CD14-positive monocyte (primary cell): ENCODE results near the gene RPS6KA3. TPM values are rescaled to one million over a fixed set of nuclear protein-coding genes. Genes with fewer than 3 reads are reported as not detected.

Experiments used
- DNase-seq, 3 donors: peaks; one replicate each; pipeline ENCODE4 v3.0.0-alpha.2; 2011 to 2022
- H2AFZ ChIP-seq: 2 replicates; pipeline ENCODE4 v1.6.0; 2012; ENCODE audit warnings: mild to moderate bottlenecking, low read depth, low read length, inconsistent platforms; ENCODE audit not compliant: insufficient read depth, poor library complexity, severe bottlenecking
- H3K27ac ChIP-seq, 2 donors: 1 replicate in 1 of 2; 2 replicates in 1 of 2; pipeline ENCODE4 v1.5.1; 2012 to 2013; ENCODE audit warnings: low read length in 2 of 2, control low read depth in 1 of 2, inconsistent platforms in 1 of 2, low read depth in 1 of 2, mild to moderate bottlenecking in 1 of 2
- H3K27me3 ChIP-seq, 2 donors: one replicate each; pipeline versions ENCODE4 v1.6.0 to v1.6.1; 2011 to 2013; ENCODE audit warnings: low read length in 2 of 2; ENCODE audit not compliant: control insufficient read depth in 2 of 2, insufficient read depth in 2 of 2
- H3K36me3 ChIP-seq, 2 donors: replicated peaks in 1 of 2; 1 replicate in 1 of 2; 2 replicates in 1 of 2; pipeline versions ENCODE4 v1.5.1 to v1.6.1; 2012 to 2013; ENCODE audit warnings: low read length in 2 of 2, control low read depth in 1 of 2, inconsistent platforms in 1 of 2, mild to moderate bottlenecking in 1 of 2; ENCODE audit not compliant: insufficient read depth in 2 of 2, control insufficient read depth in 1 of 2
- H3K4me1 ChIP-seq, 2 donors: 1 replicate in 1 of 2; 2 replicates in 1 of 2; pipeline versions ENCODE4 v1.5.1 to v1.6.1; 2012 to 2013; ENCODE audit warnings: low read length in 2 of 2, control low read depth in 1 of 2, inconsistent platforms in 1 of 2, mild to moderate bottlenecking in 1 of 2, moderate library complexity in 1 of 2; ENCODE audit not compliant: insufficient read depth in 2 of 2, control insufficient read depth in 1 of 2
- H3K4me2 ChIP-seq: replicated peaks from 2 replicates; pipeline ENCODE3; 2012; ENCODE audit warnings: low read length, moderate library complexity, mild to moderate bottlenecking; ENCODE audit not compliant: poor library complexity, severe bottlenecking; ENCODE audit errors: extremely low read depth
- H3K4me3 ChIP-seq, 3 experiments: fragments of 200-600 bp in 1 of 3; sonication (generic) in 1 of 3; replicated peaks in 1 of 3; 1 replicate in 2 of 3; 2 replicates in 1 of 3; pipeline ENCODE4 v1.5.1; 2011 to 2013; ENCODE audit warnings: low read length in 3 of 3, mild to moderate bottlenecking in 3 of 3, control low read depth in 2 of 3, low read depth in 2 of 3, inconsistent platforms in 1 of 3, moderate library complexity in 1 of 3
- H3K79me2 ChIP-seq: 2 replicates; pipeline ENCODE4 v1.6.0; 2012; ENCODE audit warnings: mild to moderate bottlenecking, control low read depth, inconsistent platforms, low read length, moderate library complexity; ENCODE audit not compliant: insufficient read depth
- H3K9ac ChIP-seq: 2 replicates; pipeline ENCODE4 v1.6.0; 2017; ENCODE audit warnings: low read length, mild to moderate bottlenecking; ENCODE audit not compliant: insufficient read depth, poor library complexity, severe bottlenecking
- H3K9me3 ChIP-seq, 2 donors: replicated peaks in 1 of 2; 1 replicate in 1 of 2; 2 replicates in 1 of 2; pipeline versions ENCODE4 v1.5.1 to v1.6.1; 2012 to 2013; ENCODE audit warnings: low read length in 2 of 2, control low read depth in 1 of 2; ENCODE audit not compliant: control insufficient read depth in 1 of 2, insufficient read depth in 1 of 2
- H4K20me1 ChIP-seq: 2 replicates; pipeline ENCODE4 v1.6.0; 2012; ENCODE audit warnings: mild to moderate bottlenecking, low read length, control low read depth, moderate library complexity; ENCODE audit not compliant: insufficient read depth
- H3K27ac Mint-ChIP-seq, 7 donors: one replicate each; pipeline ENCODE4 v1.8.0; 2020; ENCODE audit warnings: mild to moderate bottlenecking in 7 of 7, mixed read lengths in 7 of 7, moderate library complexity in 6 of 7, inconsistent platforms in 2 of 7
- H3K27me3 Mint-ChIP-seq, 3 donors: one replicate each; pipeline ENCODE4 v1.8.0; 2021 to 2022; ENCODE audit warnings: low read depth in 3 of 3, mild to moderate bottlenecking in 3 of 3, mixed read lengths in 3 of 3, moderate library complexity in 3 of 3, inconsistent platforms in 1 of 3
- H3K36me3 Mint-ChIP-seq, 2 donors: one replicate each; pipeline ENCODE4 v1.8.0; 2020; ENCODE audit warnings: mixed read lengths in 2 of 2, inconsistent platforms in 1 of 2, mild to moderate bottlenecking in 1 of 2
- H3K4me1 Mint-ChIP-seq: one replicate; pipeline ENCODE4 v1.8.0; 2020; ENCODE audit warnings: mild to moderate bottlenecking, mixed read lengths
- H3K4me3 Mint-ChIP-seq, 2 donors: one replicate each; pipeline ENCODE4 v1.8.0; 2020; ENCODE audit warnings: mild to moderate bottlenecking in 2 of 2, mixed read lengths in 2 of 2, moderate library complexity in 1 of 2
- H3K9me3 Mint-ChIP-seq, 7 donors: one replicate each; pipeline ENCODE4 v1.8.0; 2020 to 2022; ENCODE audit warnings: mixed read lengths in 7 of 7, mild to moderate bottlenecking in 6 of 7, moderate library complexity in 6 of 7, inconsistent platforms in 2 of 7
- CTCF ChIP-seq: fragments of 200-600 bp; IDR thresholded peaks from one replicate; pipeline ENCODE4 v1.8.0; 2022; ENCODE audit warnings: antibody characterized with exemption, mild to moderate bottlenecking
- WGBS: methylation state at CpG from one replicate; pipeline ENCODE4 v1.1.5; 2013; ENCODE audit warnings: missing lambda C conversion rate; ENCODE audit not compliant: insufficient coverage; 5-methylcytosine and 5-hydroxymethylcytosine counted together
- intact Hi-C, 2 donors: fragments of 100-400 bp; cut with micrococcal nuclease; formaldehyde crosslinking; loops; one replicate each; pipeline versions ENCODE4 v1.15.0 to v1.15.1; 2023
- polyA plus RNA-seq, 3 donors: library from polyadenylated mRNA; depleted of rRNA in 1 of 3; unstranded in 2 of 3; stranded (reverse) in 1 of 3; fragments of 300-500 nt in 2 of 3; fragments of >200 nt in 1 of 3; fragmentation: Illumina TruSeq in 2 of 3; gene quantifications; 1 replicate in 2 of 3; 2 replicates in 1 of 3; pipeline ENCODE4 v1.2.3, GENCODE V29; 2012 to 2021

The RPS6KA3 gene
- polyA plus RNA-seq, 3 donors = 14.6 to 28.2 (median 21.6) TPM

DNA sequence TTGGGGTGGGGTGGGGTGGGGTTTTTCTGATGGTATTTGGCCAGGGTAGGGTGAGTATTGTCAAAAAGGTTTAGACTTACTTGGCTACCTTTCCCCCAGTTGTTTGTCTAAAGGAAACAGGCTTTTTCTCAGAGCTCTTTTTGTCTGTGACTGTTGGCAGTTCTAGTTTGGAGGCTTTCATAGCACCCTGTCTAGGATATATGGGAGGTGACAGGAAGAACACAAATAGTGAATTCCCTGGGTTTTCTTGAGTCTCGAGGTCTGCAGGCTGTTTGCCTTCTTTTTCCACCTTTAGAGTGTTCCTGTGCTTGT is 13.5 kb downstream of the RPS6KA3 start:
- H3K4me1 ChIP-seq = peaks cover 23 to 38% of the 10 kb centered on the region in 2 donors
- peak; percentile 26 for TF ChIP-seq CTCF
- Mint-ChIP-seq H3K4me1 (peaks cover 49% of the 10 kb centered on the region), H3K36me3 (no peaks in the 10 kb centered on the region), H3K27me3 (peaks cover 0 to 7% (median 0%) of the 10 kb centered on the region in 3 donors), H3K9me3 (peaks cover 0 to 4% (median 0%) of the 10 kb centered on the region in 7 donors), H3K4me3 (no peak overlapping the region), H3K27ac (peak overlapping the region in 1 of 7 donors; percentile 15)
- H4K20me1 ChIP-seq = peaks cover 72% of the 10 kb centered on the region
- WGBS = no CpG with 5 or more reads among the region's 1 CpG
- H3K9me3 ChIP-seq = no peaks in the 10 kb centered on the region
- no peaks in the 10 kb centered on the region for H3K36me3 ChIP-seq
- no peak overlapping the region for H3K9ac ChIP-seq
- no peak overlapping the region for H3K4me2 ChIP-seq
- peaks cover 88% of the 10 kb centered on the region for H3K79me2 ChIP-seq
- no peak overlapping the region for H3K4me3 ChIP-seq
- intact Hi-C loops = loop anchor here (2.0 to 5.0 kb wide), 2 partner anchors 189 to 190 kb away; no protein-coding TSS in a partner anchor
- no peaks in the 10 kb centered on the region for H3K27me3 ChIP-seq
- DNase-seq = no peak
- H3K27ac ChIP-seq = no peak overlapping the region
- no peak overlapping the region for H2AFZ ChIP-seq

DNA sequence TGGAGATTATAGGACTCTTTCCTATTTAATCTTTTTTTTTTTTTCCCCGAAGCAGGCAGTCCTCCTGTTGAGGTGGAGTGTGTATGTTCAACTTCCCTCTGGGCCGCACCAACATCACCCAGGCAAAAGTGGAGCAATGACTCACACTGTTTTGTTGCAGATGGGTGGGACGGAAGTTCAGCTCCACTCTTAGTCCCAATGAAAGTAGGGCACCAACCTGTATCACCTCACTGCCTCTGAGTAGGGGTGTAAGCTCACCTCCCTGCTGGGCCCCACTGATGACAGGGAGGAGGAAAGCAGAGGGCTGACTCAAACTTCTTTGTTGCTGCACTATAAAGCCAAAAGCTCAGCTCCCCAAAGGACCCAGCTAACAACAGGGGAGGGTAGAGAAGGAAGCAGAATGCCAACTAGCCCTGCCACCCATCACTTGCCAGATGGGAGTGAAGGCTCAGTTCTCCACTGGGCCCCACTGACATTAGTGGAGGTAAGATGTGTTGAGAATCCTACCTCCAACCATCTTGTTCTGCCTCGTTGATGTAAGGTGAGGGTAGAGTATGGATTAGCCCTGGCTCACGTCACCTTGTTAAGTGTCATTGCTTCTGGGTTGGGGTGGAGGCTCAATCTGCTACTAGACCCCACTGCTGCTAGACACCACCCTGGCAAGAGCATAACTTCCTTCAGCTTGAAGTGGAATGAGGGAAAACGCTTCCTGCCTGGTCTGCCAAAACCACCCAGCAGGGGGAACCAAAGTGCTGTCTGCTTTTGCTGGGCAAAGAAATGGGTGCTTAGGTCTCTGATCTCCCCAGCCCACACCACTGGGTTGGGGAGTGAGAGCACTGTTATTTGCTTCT is 14.1 kb downstream of the RPS6KA3 start:
- no peaks in the 10 kb centered on the region for H3K36me3 ChIP-seq
- Mint-ChIP-seq H3K27ac (peak overlapping the region in 3 of 7 donors; percentile 25 to 72 (median 40)), H3K4me1 (peaks cover 45% of the 10 kb centered on the region), H3K9me3 (peaks cover 0 to 4% (median 0%) of the 10 kb centered on the region in 7 donors), H3K4me3 (no peak overlapping the region), H3K36me3 (no peaks in the 10 kb centered on the region), H3K27me3 (peaks cover 0 to 7% (median 0%) of the 10 kb centered on the region in 3 donors)
- peak; percentile 51 to 65 (median 64) for DNase-seq
- no peak overlapping the region for H3K4me3 ChIP-seq
- no peaks in the 10 kb centered on the region for H3K9me3 ChIP-seq
- H2AFZ ChIP-seq = no peak overlapping the region
- no CpG with 5 or more reads among the region's 6 CpGs for WGBS
- H3K4me1 ChIP-seq = peaks cover 23 to 36% of the 10 kb centered on the region in 2 donors
- H3K79me2 ChIP-seq = peaks cover 88% of the 10 kb centered on the region
- no peaks in the 10 kb centered on the region for H3K27me3 ChIP-seq
- TF ChIP-seq CTCF = peak; percentile 66
- H3K27ac ChIP-seq = peak overlapping the region in 1 of 2 donors; percentile 37
- H4K20me1 ChIP-seq = peaks cover 72% of the 10 kb centered on the region
- intact Hi-C loops = loop anchor here (2.0 to 5.0 kb wide), 2 partner anchors 190 kb away; no protein-coding TSS in a partner anchor
- no peak overlapping the region for H3K9ac ChIP-seq
- H3K4me2 ChIP-seq = no peak overlapping the region
